Caki2 (cell line): Measurements from ENCODE around the gene NTMT1. TPM values are rescaled to one million over a fixed set of nuclear protein-coding genes. Genes with fewer than 3 reads are reported as not detected.

Experiments used
- DNase-seq: peaks from one replicate; pipeline ENCODE4 v3.0.0-alpha.2; 2015; ENCODE audit warnings: low read depth
- in situ Hi-C: cut with HindIII; loops from 2 replicates; pipeline ENCODE4 v1.10.0; 2016; ENCODE audit warnings: low sequenced_read_pairs, low pct_unique_long_range_greater_than_20kb, mixed read lengths
- total RNA-seq: library from RNA; depleted of rRNA; stranded (reverse); fragments of >200 nt; shearing (Covaris generic); gene quantifications from 2 replicates; pipeline ENCODE4 v1.2.3, GENCODE V29; 2014; ENCODE audit warnings: low replicate concordance

NTMT1 gene
- total RNA-seq, 1 experiment from 2014 or later, result 67.2 TPM

DNA sequence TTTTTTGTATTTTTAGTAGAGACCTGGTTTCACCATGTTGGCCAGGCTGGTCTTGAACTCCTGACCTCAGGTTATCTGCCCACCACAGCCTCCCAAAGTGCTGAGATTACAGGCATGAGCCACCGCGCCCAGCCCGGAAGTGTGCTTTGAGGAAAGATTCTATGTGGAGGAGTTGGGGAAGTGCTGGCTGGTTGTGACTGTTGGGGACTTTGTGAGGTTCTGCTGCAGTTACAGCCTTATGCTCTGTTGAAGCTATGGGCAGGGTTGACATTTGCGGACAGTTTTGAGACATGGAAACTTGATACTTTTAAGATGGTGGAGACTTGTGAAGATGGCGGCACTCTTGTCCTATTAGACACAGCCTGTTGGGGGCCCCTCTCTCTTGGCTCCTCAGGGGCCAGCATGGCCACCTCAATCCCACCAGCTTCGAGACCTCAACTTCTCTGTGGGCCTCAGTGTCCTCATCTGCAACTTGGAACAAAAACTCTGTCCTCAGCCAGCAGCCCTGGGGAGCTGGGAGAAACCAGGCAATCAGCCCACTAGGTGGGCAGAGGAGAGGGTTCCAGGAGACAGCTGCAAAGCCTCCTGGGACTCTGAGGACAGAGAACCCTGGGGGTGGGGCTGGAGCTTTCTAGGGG lies 29.9 kb upstream of the NTMT1 start:
- in situ Hi-C loops, result no loop called here
- DNase-seq, result no peak

DNA sequence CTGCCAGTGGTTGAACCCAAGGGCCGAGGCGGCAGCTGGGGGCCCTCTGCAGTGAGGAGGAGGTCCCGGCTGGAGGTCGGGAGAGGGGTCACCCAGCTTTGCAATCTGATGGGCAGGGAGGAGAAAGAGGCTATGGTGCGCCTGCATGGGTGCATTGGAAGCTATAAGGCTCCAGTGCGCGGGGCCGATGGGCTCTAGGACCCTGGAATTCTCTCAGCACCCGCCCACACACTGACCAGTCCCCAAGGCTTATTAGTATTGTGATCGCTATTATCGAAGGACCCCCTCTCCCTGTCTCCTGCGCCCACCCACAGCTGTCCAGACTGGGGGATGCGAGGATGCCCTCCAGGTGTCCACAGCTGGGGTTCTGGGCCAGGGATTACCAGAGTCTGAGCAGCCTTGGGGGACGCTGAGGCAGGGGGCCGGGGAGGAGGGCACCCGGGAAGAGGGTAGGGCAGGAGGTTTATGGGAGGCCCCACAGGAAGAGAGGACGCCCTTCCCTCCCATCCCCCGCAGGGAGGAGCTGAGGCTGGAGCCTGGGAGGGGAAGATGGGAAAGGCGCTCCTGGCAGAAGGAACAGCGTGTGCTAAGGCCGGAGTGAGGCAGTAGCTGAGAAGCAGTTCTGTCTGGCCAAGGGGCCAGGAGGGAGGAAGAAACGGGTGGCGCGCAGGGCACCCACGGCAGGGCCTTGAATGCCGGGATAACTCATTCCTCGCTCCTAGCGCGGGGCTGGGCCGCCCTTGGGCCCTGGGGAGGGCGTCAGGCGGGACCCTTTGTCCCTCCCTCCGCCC lies 29.2 kb upstream of the NTMT1 start:
- in situ Hi-C loops, result no loop called here
- no peak for DNase-seq

DNA sequence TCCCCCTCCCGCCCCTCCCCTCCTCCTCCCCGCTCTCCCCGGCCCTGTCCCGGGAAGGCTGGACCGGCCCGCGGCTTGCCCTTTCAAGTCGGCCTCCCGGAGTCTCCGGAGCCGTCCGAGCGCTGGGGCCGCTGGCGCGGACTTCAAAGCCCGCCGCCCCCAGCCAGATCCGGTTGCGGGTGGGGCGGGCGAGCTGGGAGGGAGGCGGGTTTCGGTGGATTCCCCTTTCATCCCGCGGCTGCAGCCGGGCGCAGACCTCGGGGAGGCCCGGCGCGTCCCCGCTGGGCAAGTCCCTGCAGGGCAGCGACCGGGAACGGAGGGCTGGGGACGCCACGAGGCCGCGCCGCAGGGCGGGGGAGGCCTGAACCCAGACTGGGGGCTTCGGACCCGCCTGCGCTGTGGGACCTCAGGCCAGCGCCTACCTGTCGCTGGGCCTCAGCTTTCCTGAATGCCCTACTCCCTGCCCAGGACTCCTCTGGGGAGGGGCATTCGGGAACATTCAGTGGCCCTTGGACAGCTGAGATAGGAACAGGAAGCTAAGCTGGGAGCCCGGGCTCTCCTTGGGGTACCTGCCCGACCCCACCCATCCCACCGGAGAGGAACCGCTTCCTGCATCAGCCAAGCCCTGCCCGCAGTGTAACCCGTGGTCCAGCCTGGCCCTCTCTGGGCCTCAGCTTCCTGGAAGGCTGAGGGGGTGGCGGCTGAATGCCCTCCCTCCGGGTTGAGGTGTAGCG lies 28.4 kb upstream of the NTMT1 start:
- in situ Hi-C loops, result no loop called here

DNA sequence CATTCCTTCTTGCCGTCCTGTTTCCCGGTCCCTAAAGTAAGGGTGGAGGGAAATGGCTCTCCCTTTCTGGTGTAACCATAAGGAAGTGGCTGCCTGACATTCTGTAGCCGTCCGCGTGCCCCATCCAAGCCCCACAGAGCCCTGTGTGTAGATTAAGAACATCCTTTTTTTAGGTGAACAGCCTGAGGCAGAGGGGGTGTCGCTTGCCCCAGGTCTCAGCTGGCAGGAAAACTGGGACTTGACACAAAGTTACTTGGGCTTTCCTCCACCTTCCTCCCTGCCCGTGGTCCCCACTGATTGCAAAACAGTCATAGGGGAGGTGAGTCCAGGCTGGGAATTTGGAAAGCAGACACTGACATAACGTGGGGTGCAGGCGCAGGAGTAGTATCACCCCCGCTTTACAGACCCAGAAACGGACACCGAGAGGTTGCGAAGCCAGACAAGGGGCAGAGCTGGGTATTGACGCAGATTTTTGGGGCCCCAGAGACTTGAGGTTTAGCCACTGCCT lies 27.8 kb upstream of the NTMT1 start:
- no peak for DNase-seq
- in situ Hi-C loops, result no loop called here

More for the DNA sequence above, 28.4 kb upstream of the NTMT1 start:
- no peak for DNase-seq

DNA sequence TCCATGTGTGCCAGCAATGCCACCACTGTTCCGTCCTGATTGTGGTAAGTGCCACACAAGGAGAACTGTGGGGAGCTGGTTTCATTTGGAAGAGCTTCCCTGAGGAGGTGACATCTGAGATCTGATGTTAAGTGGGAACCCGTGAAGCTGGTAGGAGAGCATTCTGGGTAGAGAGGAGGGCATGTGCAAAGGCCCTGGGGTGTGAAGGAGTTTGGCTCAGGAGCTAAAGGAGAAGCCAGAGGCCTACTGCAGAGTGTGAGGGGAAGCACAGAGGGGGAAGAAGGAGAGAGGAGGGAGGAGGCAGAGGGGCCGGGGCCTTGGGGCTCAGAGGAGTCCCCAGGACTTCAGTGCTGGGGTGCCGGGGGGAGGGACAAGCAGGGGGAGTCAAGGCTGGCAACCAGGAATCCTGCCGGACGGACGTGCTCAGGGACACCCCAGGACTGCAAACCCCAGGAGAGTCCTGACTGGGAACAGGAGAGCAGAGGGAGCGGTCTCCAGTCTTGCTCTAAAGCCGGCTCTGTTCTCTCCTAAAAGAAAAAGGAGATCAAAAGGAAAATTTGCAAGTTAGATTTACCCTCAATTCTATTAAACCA lies 24.8 kb upstream of the NTMT1 start:
- DNase-seq, result no peak
- in situ Hi-C loops, result no loop called here

DNA sequence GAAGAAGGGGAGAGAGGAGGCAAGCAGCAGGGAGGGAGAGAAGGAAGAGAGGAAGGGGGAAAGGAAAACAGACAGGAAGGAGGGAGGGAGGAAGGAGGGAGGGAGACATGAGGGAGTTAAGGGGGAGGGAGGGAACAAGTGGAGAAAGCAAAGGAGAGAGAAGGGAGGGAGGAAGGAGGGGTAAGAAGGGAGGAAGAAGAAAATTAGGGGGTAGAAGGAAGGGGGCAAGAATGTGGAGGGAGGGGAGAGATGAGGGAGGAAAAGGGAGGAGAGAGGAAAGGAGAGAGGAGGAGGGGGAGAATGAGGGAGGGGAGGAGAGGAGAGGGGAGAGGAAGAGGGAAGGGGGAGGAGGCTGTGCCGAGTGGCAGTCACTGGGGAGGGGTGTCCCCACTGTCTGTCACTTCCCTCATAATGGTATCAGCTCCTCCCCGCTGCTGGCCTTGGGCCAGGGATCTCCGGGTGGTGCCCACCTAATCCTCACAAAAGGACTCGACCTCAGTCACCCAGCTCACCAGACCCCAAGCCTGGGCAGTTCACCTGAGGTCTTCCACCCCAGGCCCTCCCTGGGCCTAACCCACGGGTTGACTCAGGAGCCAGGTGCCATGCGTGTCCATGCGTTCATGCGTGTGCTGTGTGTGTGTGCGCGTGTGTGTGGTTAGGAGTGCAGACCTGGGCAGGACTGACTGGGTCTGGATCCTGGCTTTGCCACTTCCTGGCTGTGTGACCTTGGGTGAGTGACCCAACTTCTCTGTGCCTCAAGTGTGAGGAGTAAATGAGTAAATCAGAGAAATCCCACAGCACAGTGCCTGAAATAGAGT lies 23.2 kb upstream of the NTMT1 start:
- DNase-seq, result no peak
- in situ Hi-C loops, result no loop called here

DNA sequence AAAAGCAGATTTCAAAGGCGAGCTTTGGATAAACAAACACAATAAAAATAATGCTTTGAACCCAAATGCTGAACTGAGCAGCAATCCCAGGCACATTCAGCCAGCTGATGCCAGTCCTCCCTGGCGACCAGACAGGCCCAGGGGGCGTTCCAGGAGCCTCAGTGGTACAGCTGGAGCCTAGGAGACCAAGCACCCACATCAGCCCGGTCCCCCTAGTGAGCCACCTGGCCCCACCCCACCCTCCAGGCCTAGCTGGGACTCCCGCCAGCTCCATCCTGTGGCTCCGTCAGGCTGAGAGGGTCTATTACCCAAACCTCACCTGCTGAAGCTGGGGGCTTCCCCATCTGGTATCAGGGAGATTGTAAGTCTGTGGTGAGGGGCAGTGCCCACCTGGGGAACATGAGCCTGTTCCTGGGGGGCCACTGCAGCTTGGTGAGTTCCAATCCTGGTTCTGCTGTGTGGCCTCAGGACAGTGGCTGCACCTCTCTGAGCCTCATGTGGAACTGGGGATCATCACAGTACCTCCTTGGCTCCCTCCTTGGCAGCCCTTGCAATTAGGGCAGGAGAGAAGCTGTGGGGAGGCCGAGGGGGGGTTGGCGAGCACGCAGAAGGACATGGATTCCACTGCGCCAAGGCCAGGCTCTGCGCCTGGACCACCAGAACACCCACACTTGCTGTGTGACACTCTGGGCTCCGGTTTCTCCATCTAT lies 21.8 kb upstream of the NTMT1 start:
- in situ Hi-C loops, result no loop called here
- DNase-seq, result no peak

DNA sequence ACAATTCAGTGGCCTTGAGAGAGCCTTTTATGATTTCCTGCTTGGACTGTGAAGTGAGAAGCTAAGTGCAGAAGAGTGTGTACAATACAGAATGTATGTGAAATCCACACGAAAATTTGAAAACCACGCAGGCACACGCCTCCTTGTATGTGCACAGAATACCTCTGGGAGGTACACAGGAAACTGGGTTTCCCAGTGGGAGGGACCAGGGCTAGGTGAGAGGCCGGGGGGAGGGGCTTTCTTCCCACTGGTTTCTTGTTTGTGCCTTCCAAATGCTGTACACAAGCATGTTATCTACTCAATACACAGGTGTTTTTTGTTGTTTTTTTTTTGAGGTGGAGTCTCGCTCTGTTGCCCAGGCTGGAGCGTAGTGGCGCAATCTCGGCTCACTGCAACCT lies 21.2 kb upstream of the NTMT1 start:
- no peak for DNase-seq
- in situ Hi-C loops, result no loop called here

DNA sequence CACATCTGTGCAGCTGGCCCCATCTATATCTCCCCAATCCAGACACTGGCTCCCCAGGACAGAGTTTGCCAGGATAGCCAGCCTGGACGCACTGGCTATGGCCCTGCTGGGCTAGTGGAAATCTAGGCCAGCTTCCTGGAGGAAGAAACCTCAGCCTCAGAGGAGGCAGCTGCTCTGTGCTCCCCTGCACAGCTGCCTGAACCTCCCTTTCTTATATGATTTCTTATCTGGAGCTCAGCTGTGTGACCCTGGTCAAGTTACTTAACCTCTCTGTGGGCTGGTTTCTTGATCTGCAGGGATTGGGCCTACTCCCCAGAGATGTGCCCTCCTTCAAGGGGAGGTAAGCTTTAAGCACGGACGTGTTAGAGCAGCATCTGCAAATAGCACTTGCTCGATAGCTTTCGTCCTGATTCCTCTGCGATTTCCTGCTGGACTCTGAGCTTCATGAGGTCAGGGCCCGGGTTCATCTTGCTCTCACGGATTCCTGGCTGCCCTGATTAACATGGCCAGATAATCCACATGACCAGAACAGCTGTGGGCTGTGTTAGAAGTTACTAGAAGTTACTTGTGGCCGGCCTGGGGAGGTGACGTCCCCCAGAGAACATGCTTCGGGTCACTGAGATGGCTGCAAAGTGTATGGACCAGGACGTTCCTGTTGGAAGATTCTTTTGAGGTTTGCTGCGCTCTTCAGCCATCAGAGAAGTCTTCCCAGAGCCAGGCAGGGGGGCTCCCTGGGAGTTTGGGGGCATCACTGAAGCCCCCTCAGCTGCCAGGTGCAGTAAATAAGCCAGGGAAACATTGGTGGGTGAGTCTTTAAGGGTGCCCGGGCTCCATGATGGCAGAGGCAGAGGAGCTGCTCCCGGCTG lies 19.6 kb upstream of the NTMT1 start:
- no peak for DNase-seq
- in situ Hi-C loops, result no loop called here

DNA sequence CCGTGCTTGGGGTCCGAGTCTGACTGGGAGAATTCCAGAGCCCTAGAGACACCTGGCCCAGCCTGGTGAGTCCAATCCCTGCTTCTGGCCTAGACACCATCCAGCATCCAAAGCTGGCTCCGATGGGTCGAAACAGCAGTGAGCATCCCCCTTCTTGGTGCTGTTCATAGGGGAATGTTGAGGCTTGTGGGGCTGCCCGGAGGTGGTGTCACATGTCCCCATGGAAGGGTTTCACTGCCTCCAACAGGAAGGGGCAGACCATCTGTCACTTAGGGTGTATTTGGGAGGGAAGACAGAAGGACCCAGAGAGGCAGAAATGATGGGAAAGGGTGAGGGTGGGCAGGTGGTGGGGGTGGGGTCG lies 19.0 kb upstream of the NTMT1 start:
- DNase-seq, result no peak
- in situ Hi-C loops, result no loop called here

DNA sequence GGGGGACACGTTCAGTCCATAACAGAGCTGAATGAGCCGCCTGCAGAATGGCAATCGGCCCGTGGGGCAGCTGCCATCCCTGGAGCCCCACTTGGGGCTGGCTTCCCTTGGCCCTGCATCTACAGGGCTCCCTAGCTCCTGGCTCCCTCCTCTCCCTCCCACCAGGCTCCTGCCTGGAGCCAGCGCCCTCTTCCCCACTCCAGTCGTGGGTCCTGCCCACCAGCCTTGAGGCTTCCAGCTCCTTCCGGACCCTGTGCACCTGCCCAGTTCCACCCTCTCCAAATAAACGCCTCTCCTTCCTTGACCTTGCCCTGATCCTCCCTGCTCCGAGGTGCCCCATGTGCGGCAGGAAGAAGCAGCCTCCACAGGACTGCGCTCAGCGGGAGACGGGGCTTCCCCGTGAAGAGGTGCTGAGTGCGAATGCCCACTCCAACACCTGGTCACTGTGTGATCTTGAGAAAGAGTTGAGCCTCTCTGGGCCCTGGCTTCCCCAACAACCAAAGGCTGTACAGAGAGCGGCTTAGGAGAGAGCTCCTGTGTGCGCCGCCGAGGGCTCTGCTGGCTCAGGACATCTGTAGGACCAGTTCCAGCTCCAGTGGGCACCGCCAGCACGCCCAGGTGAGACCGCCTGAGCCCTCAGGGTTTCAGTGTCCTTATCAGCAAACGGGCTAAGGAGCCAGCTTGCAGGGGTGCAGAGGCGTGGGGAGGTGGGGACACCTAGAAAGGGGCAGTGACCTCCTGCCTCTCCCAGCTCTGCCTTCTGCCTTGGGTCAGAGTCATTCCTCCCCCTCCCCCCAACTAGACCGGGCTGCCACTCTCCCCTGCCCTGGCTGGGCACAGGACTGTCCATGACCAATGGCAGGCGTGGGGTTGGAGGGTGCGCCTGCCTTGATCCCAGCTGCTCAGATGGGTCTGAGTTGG lies 17.1 kb upstream of the NTMT1 start:
- in situ Hi-C loops, result no loop called here
- no peak for DNase-seq

DNA sequence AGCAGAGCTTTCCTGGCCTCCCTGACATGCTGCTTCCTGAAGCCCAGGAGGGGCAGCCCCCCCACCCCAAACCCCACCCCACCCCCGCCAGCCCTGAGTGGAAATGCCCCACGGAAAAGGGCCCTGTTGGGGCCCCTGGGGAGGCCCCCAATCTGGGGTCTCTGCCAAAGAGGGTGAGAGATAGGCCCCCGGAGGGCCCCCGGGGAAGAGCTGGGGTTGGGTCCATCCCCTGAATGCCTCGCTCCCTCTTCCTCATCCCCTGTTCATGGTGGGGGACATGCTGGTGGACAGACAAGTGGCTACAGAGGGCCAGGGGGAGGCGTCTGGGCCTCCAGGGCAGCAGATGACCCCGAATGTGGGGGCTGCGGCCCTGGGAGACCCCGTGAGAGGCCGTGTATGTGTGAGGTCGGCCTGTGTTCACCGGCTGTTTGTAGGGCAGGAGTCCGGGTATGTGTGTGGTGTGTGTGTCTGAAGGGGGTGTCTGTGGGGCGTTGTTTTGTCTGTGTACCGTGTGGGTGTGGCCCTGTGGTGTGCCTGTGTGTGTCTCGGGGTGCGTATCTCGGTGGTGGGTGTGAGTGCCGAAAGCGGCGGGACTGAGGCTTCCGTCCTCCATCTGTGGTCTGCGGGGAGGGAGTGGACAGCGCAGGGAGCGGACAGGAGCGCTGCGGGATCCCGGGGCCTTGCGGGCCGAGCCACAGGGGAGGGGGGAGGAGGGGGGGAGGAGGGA lies 16.3 kb upstream of the NTMT1 start:
- in situ Hi-C loops, result no loop called here
- no peak for DNase-seq

DNA sequence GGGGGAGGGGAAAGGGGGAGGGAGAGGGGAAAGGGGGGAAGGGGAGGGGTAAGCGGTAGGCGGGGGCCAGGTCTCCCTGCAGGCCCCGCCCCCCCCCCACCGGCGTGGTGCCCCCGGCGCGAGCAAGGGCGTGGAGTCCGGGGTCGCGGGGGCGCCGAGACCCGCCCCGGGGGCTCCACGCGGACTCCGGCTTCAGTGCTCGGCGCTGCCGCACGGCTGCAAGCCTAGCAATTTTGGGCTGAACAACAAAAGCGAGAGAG lies 15.8 kb upstream of the NTMT1 start:
- no peak for DNase-seq
- in situ Hi-C loops, result no loop called here

DNA sequence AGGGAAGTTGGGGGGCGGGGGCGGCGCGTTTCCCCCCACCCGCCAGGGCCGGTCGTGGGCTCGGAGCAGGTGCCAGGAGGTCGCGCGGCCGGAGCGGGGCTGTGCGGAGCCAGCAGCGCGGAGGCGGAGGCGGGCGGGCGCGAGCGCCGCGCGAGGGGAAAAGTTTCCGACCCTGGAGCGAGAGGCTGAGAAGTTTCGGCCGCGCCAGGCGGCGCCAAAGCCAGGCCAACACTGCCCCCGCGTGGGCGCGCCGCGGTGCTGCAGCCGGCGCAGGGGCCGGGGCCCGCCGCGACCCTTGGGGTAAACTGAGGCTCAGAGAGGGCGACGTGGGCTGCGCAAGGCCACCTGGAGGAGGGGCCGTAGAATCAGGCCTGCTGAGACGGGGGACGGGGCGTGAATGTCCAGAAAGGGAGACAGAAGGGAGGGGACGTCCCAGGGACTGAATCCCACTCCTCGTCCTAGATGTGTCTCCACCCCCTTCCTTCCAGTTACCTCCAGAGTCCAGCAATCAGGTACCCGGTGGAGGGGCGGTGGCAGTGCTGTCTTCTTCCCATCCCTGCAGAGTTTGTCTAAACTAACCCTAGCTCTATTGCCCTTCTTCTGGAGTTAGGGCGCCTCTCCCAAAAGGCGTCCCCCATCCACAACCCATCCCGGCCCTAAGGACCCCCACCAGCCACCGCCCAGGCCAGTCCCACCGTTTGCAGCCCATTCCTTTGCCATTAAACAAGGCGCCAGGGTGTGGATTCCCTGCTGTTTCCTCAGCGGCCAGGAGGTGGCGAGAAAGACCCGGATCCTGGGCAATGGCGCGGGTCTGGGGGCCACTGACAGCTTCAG lies 15.3 kb upstream of the NTMT1 start:
- DNase-seq, result peak; percentile 54
- in situ Hi-C loops, result no loop called here
